HL-60/S4 (cell line): ENCODE data around the gene VPS9D1.
"Not testable (repeated sequence)": the region's sequence is repeated elsewhere in the genome, so short reads cannot be mapped to it uniquely, and the experiment has no call there.

Experiments
- in situ Hi-C: fragments of 300-500 bp; cut with MboI; formaldehyde crosslinking; loops from 2 replicates; pipeline ENCODE4 v1.14.3; 2022; ENCODE audit warnings: low sequenced_read_pairs

The VPS9D1 gene

DNA sequence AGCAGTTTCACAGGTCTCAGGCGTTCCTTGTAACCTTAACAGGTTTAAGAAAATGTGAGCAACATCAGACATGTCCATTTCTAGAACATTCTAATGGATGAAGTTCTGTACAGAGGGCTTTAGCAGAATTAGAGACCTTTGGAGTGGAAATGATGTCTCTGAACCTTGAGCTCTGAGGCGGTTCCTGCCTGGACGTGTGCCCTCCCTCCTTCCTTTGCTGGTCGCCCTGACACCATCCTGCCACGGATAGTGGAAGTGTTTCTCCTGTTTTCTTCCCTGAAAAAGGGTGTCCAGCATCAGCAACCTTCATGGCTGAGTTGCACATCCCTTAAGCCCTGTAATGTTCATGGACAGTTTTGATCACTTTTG lies 51.9 kb downstream of the VPS9D1 start:
- in situ Hi-C loops = no loop called here

DNA sequence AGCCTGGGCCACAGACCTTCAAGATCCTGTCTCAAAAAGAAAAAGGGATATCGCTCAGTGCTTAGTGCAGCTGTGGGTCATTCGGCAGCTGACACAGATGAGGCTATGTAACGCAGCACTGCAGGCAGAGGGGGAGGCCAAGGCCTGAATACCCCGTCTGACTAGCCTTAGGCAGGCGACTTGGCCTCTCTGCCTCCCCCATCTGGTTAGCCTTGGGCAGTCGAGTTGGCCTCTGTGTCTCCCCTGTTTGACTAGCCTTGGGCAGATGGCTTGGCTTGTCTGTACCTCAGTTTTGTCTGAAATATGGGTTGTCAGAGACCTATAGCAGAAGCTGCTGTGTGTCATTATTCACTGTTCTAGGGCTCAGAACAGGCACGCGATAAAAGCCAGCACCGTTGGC lies 53.1 kb downstream of the VPS9D1 start:
- in situ Hi-C loops = no loop called here

DNA sequence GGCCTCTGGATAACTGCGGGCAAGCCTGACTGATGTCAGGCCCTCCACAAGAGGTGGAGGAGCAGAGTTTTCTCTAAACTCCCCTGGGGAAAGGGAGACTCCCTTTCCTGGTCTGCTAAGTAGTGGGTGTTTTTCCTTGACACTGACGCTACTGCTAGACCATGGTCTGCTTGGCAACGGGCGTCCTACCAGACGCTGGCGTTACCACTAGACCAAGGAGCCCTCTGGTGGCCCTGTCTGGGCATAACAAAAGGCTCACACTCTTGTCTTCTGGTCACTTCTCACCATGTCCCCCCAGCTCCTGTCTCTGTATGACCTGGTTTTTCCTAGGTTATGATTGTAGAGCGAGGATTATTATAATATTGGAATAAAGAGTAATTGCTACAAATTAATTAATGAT lies 53.7 kb downstream of the VPS9D1 start:
- in situ Hi-C loops = not testable (repeated sequence)

DNA sequence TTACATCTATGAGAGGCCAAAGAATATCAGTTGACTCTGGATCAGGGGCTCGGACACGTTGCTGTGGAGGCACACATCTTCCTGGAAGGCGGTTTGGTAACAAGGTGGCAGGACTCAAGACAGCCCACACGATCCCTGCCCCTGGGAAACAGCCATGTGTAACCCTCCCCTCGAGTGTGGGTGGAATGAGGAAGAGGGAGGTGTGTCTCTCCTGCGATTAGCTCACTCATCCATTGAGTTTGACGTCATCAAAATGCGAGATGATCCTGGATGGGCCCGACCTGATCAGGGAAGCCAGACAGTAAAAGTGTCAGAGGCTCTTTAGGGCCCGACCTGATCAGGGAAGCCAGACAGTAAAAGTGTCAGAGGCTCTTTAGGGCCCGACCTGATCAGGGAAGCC lies 56.5 kb downstream of the VPS9D1 start:
- in situ Hi-C loops = not testable (repeated sequence)

DNA sequence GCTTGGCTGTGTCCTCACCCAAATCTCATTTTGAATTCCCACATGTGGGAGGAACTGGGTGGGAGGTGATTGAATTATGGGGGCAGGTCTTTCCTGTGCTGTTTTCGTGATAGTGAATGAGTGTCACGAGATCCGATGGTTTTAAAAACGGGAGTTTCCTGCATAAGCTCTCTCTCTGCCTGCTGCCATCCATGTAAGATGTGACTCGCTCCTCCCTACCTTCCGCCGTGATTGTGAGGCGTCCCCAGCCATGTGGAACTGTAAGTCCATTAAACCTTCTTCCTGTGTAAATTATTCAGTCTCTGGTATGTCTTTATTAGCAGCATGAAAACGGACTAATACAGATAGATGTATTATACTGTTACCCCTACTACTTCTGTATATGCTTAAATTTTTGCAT lies 59.5 kb downstream of the VPS9D1 start:
- in situ Hi-C loops = no loop called here

DNA sequence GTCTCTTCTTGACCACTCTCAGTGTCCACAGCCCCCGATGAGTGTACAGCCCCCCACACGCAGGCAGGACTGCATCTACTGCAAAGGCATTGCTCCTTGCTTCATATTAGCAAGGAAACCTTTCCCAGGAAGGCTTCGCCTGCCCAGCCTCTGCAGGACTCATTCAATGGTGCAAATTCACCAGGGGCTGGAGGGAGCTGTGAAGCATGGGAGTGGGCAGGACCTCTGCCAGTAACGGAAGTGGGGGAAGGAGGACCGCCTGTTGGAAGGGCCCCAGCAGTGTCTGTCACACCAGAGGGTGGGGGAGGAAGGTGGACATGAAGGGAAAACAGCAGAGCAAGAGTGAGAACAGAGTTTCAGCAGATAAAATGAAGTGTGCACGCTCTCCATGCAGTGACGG lies 60.6 kb downstream of the VPS9D1 start:
- in situ Hi-C loops = no loop called here

DNA sequence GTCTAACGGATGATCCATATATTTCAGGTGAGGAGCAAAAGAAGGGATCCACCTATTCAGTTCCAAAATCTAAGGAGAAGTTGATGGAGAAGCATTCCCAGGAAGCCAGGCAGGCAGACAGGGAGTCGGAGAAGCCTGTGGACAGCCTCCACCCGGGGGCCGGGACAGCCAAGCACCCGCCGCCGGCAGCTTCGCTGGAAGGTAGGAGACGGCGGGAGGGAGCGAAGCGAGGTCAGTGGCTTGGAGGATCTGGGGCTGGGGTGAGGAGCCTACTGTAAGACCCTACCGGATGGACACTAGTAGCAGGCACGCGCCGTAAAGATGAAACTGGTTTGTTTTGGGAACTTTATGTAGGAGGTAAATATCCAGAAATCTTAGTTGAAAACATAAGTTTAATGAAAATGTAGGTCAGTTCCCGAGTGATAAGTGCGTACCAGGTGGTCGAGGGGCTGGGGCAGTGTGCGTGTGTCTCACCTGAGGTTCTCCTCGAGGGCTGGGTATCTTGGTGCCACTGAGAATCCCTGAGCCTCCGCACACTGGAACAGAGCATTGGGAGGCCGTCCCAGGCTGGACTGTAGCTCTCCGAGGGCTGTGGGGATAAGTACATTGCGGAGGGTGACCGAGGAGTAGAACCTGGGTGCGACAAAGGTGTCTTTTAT lies 62.3 kb downstream of the VPS9D1 start:
- in situ Hi-C loops = no loop called here

DNA sequence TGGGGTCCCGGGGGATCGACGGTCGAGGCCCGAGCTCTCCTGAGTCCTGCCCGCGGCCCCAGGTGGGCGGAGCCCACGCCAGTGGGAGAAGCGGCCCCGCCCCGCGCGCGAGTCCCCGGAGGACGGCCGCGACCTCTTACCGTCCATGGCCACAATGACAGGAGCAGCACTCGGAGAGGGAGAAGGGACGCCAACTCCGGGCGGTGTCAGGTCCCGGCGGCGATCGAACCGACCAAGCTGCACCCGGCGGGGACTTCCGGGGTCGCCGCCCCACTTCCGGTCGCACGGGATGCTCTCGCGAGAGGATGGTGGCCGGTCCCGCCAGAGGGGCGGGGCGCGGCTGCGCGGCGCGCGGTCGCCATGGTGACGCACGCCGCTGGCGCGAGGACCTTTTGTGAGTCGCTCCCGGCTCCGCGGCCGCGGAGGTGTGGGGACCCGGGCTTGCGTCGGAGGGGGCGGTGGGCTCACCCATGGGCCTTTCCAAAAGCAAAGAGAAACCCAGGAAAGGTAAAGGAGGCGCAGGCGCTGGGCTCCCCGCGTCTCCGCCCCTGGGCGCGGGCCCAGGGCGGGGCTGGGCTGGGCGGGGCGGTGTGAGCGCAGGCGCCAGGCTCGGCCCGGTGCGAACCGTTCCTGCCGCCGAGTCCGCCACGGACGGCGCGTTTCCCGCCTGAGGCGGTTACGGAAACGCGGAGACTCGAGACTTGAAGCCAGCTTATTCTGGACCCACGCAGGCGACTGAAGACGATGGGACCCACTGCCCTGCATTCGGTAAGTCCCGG lies 63.1 kb downstream of the VPS9D1 start, which contains the start of the genes CHMP1A and SPATA33:
CHMP1A (minus strand) TSS at position 267 of the 779 bp plus-strand sequence; CDS start at position 147, 120 bp downstream.
SPATA33 (plus strand) TSS at position 395 of the 779 bp plus-strand sequence; CDS start at position 471, 76 bp downstream.
- in situ Hi-C loops = no loop called here
